GM21786 (cell line): Measurements from ENCODE around the gene KSR1.

Source experiments
- ATAC-seq: cut with Tn5 transposase; IDR thresholded peaks from one replicate; pipeline ENCODE4 v1.9.1; 2021; ENCODE audit not compliant: unreplicated experiment

KSR1 gene

DNA sequence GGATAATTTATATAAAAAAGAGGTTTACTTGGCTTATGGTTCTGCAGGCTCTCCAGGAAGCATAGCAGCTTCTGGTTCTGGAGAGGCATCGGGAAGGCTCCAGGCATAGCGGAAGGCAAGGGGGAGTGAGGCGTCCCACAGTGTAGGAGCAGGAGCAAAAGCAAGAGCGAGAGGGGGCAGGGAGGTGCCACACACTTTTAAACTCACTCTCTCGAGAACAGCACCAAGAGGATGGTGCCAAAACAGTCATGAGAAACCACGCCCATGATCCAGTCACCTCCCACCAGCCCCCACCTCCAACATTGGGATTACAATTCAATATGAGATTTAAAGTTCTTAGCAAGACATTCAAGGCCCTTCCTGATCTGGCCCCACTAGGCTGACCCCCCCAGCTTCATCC lies 124.8 kb downstream of the KSR1 start:
- no peak for ATAC-seq

DNA sequence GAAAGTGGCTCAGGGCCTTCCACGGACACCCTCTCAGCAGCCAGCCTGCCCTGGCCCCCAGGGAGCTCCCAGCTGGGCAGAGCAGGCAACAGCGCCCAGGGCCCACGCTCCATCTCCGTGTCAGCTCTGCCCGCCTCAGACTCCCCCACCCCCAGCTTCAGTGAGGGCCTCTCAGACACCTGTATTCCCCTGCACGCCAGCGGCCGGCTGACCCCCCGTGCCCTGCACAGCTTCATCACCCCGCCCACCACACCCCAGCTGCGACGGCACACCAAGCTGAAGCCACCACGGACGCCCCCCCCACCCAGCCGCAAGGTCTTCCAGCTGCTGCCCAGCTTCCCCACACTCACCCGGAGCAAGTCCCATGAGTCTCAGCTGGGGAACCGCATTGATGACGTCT lies 126.4 kb downstream of the KSR1 start:
- ATAC-seq: no peak

DNA sequence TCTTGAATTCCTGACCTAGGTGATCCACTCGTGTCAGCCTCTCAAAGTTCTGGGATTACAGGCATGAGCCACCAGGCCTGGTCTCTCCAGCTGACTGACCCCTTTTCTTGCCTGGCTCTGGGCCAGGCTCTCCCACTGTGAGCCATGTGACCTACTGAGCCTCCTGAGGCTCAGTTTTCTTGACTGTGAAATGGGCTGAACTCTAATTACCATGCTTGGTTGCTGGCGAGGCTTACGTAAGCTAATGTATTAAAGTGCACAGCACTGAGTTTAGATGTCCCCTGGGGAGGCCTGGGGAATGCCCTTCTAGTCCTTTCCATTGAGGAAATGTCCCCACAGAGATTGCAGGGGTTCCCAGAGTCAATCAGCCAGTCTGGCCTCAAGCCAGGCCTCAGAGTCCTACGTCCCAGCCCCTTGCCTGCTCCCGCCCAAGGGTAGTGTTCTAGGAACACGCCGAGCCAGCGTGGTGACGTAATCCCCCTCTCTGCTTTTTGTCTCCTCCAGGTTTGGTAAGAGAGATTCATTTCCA lies 129.0 kb downstream of the KSR1 start:
- no peak for ATAC-seq

DNA sequence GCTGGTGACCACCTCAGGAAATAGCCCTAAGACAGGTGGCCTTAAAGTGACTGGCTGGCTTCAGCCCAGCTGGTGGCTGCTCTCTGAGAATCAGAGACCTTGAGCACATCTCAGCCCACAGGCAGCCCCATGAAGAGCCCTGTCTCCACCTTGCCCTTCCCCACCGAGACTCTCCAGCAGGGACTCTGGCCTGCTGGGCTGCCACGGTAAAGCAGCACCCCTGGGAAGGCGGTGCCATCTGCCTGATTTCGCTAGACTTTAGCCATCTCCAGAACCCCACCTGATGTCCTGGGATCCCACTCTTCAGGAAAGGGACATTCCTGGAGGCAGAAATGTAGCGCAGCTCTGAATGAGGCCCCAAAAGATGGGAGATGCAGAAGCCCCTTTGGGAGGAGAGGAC lies 129.5 kb downstream of the KSR1 start:
- no peak for ATAC-seq

DNA sequence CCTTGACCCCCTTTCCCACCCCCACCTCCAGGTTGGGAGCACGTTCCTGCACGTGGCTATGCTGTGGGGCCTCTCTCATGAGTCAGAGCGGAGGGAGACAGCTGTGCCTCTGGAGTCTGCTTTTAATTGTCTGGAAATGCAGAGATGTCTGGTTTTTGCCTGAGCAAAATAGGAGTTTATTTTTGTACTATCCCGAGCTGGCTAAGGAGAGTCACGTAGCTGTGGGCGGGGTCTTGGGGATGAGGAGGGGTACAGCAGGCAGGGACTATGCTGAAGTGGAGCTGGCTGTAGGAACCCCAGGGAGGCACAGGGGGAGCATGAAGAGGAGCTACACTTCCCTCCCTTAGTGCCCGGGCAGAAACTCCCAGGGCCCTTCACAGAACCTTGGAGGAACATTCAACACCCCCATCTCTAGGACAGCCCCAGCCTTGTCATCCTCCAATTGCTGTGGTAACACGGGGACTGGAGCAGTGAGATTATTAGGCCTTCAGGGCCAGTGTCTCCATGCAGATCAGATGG lies 130.0 kb downstream of the KSR1 start:
- ATAC-seq: no peak

DNA sequence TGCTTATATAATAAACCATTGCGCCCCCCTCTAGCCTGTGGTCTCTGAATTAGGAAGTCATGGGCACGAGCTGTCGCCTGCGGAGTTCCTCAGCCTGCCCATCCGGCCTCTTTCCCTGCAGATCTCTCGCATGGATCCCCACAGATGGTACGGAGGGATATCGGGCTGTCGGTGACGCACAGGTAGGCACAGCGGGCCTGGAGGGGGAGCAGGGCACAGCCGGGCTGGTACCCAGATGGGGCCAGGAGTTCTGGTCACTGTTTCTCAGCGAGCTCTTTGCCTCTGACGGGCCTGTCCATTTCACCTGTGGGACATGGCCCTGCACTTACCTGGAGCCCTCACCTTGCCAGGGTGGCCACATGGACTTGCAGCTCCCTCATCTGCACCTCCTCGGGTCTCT lies 132.1 kb downstream of the KSR1 start:
- no peak for ATAC-seq

DNA sequence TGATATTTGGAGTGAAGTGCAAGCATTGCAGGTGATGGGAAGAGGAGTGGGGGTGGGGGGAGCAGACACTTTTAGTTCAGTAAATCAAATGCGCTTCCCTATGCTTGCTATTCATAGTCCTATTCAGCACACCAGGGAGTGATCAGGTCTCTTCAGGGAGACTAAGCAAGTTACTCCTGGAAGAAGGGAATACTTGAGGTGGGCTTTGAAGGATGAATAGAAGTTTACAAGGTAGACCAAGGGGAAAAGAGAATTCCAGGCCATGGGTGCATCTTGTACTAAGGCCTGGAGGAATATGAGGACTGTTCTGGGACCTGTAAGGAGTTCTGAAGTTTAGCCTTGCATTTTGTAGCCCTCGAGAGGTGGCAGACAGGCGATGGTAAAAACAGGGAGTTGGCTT lies 134.6 kb downstream of the KSR1 start:
- ATAC-seq: no peak

DNA sequence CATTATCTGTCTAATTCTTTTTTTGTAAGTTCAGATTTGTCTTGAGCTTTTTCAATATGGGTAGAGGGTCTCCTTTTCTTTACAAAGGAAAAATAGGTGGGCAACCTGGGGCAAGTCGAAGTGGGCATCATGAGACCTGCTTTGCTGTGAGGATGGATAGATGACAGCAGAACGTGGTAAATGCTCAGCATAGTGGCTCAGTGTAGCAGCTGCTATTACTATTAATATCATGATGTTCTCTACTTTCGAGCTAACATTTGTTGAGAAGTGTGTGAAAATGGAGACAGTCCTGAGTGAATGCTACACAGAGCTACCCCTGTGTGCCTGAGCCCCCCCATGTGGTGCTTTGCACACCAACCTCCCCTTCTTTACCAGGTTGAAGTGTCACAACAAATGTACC lies 135.7 kb downstream of the KSR1 start:
- ATAC-seq: no peak

DNA sequence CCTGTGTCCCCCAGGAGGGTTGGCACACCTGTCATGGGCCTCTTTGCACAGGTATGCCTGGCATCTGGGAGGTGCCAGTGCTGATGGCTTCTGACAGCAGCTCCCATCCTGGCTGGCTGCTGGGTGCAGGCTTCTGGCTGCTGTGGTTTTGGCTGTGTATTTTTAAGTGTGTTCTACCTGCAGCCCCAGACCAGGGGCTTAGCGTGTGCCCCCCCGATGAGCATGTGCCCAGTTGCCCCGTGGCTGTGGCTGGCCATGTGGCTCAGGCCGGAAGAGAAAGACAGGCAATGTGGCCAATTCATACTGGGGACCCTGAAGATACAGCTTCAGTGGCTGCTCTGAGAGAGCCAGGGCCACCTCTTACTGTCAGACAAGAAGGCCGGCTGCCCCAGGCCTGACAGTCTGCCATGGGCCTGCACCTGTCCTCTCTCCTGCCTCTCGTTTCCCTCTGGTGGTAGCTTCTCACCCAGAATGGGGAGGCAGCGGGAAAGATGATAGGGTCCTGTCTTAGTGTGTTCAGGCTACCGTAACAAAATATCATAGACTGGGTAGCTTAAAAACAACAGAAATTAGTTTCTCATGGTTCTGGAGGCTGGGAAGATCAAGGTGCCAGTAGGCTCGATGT lies 137.1 kb downstream of the KSR1 start:
- ATAC-seq: no peak

DNA sequence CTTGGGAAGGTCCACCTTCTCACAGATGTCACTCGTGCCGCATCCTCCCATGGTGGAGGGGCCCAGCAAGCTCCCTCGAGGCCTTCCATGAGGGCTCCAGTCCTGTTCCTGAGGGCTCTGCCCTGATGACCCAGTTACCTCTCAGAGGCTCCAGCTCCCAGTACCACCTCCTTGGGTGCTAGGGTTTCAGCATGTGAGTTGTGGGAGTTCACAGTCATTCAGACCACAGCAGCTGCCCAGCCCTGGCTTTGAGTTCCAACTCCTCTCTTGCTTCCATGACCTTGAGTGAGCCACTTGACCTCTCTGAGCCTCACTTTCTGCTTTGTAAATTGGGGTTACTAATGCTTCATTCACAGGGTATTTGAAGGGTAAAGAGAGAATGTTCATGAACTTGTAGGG lies 137.6 kb downstream of the KSR1 start:
- no peak for ATAC-seq

DNA sequence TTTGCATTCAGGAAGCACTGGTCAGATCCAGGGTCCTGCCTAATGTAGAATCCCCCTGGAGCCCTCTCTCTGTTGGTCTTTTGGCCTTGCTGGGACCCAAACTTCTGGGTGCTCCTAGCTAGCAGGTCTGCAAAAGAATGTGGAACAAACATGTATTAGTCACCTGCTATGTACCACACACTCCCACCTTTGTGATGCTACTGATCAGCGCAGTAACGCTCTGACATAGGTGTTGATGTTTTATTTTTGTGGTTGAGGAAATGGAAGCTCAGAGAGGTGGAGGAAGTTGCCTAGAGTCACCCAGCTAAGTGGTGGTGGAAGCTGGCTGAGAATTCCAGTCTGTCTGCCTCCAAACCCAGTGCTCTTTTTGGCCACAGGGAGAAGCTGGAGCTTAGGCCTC lies 139.0 kb downstream of the KSR1 start:
- no peak for ATAC-seq

DNA sequence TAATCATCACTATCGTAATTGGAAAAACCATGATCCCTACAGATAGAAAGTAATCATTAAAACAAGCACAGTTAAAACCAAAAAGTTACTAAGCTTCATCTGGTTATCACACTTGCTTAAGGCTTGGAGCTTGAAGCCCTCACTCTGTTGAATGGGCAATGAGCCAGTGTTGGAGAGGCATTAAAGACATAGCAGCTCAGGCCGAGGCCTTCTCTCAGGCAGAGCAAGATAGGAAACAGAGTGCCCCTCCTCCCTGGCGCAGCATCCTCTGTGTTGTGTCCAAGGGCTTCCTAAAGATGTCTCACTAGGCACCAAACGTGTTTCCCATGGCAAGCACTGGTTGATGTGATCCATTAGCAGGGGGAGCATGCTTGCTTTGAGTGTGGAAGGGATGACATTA lies 139.8 kb downstream of the KSR1 start:
- ATAC-seq: no peak

DNA sequence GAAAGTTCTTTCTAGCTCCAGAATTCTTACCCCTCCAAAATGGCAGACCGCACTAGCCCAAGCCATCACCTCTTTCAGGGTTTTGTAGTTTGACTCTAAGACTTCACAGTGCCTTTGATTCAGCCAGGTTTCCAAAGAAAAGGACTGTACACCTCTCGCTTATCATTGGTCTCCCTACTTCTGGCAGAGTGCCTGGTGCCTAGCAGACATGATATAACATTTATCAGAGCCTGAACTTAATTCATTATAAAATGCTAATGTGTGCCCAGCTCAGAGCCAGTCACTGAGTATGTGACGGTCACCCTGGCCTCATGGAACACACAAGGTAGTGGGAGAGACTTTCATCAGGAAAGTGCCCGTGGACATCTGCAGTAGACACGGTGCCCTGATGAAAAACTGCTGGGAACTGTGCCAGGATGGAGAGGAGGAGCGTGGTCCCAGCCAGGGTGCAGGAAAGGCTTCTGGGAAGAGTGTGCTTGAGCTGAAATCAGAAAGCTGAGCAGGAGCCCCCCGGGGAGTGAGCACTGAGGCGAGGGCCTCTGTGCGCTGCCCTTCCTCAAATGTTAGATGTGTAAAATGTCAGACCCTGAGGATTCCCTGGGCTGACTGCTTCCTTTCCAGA lies 140.4 kb downstream of the KSR1 start:
- ATAC-seq: no peak

DNA sequence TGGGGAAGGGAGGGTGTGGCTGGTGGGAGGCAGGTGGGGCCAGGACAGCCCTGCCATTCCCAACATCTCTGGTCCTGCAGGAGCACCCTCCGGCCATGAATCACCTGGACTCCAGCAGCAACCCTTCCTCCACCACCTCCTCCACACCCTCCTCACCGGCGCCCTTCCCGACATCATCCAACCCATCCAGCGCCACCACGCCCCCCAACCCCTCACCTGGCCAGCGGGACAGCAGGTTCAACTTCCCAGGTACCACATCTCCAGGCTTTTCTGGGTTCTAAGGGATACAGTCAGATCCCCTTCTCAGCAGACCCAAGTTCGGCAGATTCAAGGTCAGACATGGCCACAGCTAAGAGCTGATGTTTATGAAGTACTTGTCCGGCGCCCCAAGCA lies 140.9 kb downstream of the KSR1 start:
- ATAC-seq: no peak

DNA sequence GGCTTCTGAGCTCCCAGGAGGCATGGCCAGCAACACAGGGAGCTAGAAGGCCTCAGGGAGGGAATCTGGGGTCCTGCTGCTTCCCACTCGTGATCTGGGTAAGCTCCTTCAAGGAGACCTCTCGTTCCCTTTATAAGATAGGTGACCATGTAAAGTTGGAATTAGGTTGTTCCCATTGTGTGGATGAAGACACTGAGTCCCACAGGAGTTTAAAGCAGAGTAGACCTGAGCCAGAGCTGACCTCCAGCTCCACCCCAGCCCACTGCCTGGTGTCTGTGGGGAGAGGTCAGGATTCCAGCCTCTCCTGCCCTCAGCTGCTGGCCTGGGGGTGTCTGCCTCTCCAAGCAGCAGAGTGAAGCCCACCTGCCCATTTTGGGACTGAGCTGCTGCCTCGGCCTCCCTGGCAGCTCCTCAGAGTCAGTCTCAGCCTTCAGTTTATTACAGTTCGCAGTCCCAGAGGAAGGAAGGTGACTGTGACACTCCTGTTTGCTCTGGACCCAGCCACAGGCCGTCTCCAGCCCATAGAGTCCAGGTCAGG lies 141.6 kb downstream of the KSR1 start:
- ATAC-seq: no peak

DNA sequence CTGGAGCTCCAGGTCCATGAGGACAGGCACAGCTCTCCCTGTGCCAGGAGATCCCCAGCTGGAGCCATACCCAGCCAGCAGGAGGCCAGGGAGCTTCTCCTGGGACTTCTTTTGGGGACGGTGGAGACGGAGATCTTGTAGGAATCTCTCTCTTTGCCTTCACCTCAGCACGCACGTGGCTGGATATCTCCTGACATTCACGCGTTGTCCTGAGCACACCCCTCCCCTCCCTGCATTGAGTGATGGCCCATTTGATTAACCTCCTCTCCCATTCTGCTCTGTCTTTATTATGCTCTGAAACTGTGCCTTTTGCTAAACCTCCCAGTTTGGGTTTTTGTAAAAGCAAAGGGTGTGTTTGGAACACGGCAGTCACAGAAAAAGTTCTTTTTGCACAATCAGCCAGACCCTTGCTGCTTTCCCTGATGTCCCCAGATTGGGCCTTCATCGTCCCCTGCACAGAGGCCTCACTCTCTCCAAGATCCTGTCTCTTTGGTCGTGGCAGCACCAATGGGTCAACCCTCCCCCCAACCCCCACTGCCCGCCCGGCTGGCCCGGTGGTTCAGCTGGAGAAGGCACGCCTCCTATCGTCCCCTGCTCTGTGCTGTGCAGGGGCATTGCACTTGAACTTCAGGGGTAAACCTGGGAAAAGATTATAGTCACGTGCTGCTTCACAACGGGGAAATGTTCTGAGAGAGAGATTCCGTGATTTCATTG lies 142.2 kb downstream of the KSR1 start:
- ATAC-seq: no peak

DNA sequence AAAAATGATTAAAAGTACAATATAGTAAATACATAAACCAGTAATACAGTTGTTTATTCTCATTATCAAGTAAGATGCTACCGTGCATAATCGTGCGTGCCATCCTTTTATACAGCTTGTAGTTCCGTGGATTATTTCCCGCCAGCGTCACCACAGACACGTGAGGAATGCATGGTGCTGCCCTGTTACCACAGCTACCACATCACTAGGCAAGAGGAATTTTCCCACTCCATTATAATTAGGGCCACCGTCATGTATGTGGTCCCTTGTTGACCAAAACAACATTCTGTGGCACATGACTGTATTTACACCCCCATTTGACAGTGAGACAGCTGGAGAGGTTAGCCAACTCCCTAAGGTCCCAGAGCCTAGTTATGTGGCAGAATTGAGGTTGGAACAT lies 144.2 kb downstream of the KSR1 start:
- ATAC-seq: no peak

DNA sequence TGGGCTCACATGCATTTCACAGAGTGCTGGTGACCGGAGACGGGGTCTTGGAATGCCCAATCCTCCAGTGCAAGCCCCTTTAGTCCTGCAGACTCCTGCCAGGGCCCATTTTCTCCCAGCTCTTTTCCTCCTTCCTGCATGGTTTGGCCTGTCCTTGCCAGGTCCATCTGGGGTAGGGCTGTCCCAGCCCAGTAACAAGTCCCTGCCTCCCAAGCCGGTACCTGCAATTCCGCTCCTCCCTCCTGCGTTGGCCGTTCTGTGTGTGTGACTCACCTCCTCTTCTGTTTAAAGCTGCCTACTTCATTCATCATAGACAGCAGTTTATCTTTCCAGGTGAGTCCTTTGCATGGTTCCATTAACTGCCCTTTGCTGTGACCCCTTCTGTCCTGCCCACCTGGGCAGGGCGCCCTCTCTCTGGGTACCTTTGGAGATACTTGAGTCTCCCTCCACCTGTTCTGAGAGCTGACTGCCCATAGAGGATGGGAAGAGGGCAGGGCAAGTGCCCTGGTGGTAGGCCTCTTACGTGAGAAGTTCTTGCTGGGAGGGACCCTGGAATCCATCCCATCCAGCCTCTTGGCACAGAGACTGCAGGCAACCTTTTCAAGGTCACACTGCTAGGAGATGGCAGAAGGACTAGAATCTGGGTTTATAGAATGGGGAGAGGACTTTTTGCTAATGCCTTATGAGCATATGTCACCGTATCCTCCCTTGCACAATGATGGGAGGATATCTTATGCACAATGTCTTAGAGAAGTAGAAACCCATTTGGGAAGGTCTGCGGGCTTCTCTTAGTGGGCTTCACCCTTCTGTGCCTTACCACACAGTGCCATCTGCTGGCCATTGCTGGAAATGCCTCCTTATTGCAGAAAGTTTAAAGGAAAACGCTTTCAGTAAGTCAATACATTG lies 145.1 kb downstream of the KSR1 start:
- no peak for ATAC-seq

DNA sequence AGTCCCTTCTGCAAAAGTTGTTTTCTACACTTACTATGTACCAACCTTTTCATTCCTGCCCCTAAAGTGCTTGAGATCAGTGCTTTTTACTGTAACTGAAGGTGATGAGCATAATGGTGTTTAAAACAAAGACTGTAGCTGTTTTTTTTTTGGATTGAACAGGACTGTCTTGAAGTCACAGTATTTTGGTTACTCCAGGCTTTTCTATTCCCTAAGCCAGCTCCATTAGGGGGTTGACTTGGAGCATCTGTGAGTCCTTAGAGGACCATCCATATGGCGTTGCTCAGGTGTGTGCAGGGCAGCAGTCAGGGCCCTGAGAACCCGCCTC lies 145.7 kb downstream of the KSR1 start:
- ATAC-seq: no peak

DNA sequence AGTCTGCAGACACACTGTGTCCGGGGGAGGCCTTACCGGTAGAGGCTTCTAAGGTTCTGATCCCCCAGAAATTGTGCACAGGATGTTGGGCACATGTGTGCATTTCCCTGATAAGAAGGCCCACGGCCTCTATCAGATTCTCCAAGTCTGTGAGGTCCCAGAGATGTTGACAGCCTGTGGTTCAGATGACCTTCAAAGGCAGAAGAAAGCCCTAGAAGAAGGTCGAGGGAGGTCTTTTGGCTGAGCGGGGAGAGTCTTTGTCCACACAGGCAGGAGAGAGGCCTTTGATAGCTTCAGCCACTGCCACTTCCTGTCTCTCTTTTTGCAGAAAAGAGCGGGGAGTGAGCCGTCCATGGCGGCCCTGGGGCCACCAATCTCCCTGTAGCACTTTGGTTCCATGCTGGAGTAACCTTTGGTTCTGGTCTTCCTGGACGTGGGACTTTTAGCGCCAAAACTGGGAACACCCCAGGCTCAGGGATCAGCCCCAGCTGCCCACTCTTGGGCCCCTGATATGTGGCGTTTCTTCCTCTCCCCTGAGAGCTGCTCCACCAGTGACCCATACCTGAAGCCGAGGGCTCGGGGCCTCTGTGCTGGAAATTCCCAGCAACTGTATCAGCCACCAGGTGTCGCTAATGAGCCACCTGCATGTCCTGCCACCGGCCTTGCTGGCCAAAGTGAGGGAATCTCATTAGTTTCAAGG lies 146.6 kb downstream of the KSR1 start:
- no peak for ATAC-seq

DNA sequence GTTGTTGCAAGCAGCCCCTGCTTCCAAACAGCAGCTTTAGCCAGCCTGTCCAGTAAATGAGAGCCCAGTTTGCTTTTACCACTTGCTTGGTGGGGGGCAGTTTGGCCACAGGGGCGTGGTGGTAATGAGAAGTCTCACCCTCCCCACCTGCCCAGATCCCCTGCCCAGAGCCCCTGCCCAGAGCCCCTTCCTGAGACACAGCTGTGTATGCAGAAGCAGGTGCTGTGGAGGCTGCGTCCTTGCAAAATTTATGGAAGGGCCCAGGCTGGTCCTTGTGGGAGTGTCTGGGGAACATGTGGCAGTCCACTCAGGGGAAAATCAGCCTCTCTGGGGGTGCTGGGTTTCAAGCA lies 147.1 kb downstream of the KSR1 start:
- ATAC-seq: no peak
